COLO668 (cell line): ENCODE measurements around the gene ZCRB1.

ENCODE experiments used
- DNase-seq: peaks from one replicate; lab custom pipeline; 2025; ENCODE audit not compliant: unreplicated experiment; lab: John Stamatoyannopoulos, UW

Gene ZCRB1

DNA sequence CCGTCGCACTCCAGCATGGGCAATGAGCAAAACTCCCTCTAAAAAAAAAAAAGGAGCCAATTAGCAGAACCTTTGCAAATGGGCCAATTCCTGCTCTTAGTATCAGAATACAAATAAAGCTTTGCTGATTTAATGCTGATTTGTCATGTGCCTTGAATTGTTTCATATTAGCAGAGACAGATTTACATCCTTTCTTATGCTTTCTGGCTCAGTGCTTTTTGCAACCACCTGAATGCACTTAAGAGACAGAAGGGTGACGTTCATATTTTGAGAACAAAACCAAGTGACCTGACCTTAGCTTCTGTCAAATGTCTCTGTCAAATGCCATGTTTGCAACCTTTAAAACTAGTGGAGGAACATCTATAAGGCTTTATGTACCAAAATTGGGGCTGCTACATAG is 44.0 kb downstream of the ZCRB1 start:
- DNase-seq, result no peak

DNA sequence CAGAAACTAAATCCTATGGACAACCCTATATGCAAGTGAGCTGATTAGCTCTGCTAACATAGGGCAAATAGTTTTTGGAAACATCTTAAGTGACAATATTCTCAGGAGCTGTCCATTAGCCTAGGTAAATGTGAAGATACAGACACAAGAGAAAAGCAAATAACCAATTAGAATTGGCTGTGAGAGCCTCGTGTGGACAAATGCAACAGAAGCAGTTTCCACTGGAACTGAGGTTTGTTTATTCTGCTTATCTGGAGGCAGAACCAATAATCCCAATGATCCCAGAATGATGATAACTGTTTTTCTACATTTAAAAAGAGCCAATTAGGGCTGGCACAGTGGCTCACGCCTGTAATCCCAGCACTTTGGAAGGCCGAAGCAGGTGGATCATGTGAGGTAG is 44.6 kb downstream of the ZCRB1 start:
- no peak for DNase-seq

GRCh38 chr12:42278128-42278510 is 47.8 kb downstream of the ZCRB1 start:
- no peak for DNase-seq

GRCh38 chr12:42277396-42278127 is 48.3 kb downstream of the ZCRB1 start:
- no peak for DNase-seq

DNA sequence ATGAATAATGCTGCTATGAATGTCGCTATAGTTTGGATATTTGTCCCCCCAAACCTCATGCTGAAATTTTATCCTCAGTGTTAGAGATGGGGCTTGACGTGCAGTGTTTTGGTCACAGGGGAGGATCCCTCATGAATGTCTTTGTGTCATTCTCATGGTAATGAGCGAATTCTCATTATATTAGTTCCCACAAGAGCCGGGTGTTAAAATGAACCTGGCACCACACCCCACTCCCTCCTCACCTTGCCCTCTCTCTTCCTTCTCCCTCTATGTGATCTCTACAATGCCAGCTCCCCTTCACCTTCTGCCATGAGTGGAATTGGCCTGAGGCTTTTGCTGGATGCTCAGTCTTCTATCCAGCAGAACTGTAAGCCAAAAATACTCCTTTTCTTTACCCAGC is 50.4 kb downstream of the ZCRB1 start:
- DNase-seq, result no peak

GRCh38 chr12:42273706-42274105 is 52.2 kb downstream of the ZCRB1 start:
- no peak for DNase-seq

- DNase-seq, result no peak
Observed at GRCh38 chr12:42270596-42270995, 55.3 kb downstream of the ZCRB1 start.

DNA sequence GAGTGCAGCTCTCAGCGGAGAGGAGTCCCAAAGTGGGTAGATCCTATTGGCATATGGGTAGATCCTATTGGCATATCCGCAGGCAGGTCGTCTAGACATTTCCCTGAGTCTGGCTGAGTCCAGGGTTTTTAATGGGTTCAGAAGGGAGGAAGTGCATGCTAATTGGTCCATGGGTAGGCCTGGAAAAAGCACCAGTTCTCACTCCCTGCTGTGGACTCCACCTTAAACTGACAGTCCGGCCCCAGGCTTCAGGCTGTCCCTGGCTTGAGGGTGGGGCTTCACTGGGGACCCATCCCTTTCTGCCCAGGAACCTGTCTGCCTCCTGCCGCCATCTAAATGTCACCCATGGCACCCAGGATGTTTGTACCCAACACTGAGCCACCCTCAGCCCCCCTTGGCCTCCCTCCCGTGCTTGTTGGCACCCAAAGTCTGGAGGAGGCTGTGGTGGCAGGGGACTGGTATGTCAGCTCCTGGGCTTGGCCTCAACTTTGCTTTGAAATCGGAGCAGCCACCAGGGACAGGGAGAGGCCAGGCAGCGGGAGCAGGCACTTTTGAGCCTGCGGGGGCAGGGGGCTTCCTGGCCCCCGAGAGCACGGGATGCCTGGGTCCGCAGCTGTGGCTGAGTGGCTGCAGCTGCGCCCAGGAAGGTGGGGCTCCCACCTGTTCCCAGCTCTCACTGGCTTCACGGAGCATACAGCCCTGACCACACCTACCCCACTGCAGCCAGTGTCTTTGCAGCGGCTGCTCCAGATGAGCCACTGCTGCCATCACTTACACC is 58.3 kb downstream of the ZCRB1 start:
- no peak for DNase-seq

DNA sequence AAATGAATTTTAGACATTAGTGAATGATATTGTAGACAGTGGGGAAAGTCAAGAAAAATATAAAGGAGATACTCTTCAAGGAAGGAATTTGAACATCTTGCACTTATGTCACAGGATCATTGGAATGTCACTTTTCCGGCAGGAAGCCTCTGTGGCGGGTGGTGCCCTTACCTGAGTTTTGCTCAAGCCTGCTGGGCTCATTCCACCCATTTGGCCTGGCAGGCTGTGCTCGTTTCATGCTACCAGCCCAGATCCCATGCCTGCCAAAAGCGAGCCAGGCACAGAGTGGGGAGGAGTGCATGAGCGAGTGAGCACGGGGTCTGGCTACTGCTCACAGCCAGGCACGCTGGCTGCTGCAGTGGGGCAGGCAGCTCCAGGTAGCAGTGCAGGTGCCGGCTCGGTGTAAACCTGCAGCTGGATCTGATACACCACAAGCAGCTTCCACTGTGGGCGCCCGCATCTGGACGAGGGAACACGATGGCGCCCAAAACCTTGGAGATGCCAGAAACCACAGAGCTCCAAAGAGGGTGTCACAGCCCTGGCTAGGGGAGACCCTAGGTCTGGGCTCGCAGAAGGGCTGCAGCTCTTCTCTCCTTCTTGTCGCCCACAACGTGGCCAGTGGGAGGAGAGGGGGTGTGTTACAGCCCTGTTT is 59.2 kb downstream of the ZCRB1 start:
- DNase-seq, result no peak

- no peak for DNase-seq
Observed at GRCh38 chr12:42262271-42262670, 63.6 kb downstream of the ZCRB1 start.
